SK-N-MC (cell line): ENCODE results near the gene DTNBP1.

Experiments used
- EZH2 ChIP-seq: fragments of 200-600 bp; sonication (generic); IDR thresholded peaks from one replicate; pipeline ENCODE4 v1.6.1; 2017; ENCODE audit warnings: antibody characterized with exemption
- FOXP2 ChIP-seq: optimal IDR thresholded peaks from 2 replicates; pipeline ENCODE3; 2011; ENCODE audit warnings: mild to moderate bottlenecking, moderate library complexity; ENCODE audit not compliant: insufficient read depth; ENCODE audit errors: extremely low read length, control extremely low read depth
- POLR2AphosphoS5 ChIP-seq: IDR thresholded peaks from 2 replicates; pipeline ENCODE4 v1.6.1; 2012; ENCODE audit warnings: mild to moderate bottlenecking, low read depth, low read length, borderline replicate concordance

DNA sequence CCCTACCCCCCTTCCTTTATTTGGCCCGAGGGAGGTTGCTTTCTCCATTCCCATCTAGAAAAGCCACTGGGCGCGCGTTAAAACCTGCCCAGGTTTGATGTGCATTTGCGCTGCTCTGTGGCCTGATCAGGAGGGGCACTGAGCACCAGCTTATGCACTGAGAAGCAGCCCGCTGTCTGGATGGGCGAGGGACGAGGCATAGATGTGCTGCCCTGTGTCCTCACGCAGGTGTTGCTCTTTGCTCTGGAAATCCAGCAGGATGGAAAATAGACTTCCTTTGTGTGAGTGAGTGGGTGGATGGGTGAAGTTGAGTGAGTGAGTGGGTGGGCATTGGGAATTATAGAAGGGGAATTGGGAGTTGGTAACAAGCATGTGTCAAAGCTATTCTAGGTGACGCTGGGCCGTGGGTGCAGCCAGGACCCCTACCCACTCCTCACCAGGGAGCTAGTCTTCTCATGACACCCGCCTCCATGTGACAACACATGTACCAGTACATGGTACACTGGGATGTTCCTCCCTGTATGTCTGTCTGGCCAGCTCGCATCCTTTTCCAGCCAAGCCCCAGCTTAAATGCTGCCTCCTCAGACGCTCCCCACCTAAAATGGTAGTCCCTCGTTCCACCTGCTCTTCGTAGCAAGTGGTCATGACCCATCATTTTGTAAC lies 162.6 kb downstream of the DTNBP1 start:
- TF ChIP-seq POLR2AphosphoS5 (no peak), EZH2 (no peak), FOXP2 (no peak)
